K562 (cell line): ENCODE data around the gene CXCR5. TPM values are rescaled to one million over a fixed set of nuclear protein-coding genes. Genes with fewer than 3 reads are reported as not detected.

Experiments
- DIDO1 ChIP-seq: fragments of 450-650 bp; IDR thresholded peaks from 2 replicates; pipeline ENCODE4 v1.6.1; 2016; ENCODE audit warnings: low read depth, missing biosample characterization, missing genetic modification characterization
- ESRRB ChIP-seq: fragments of 250-450 bp; sonication (Bioruptor Pico); IDR thresholded peaks from 2 replicates; pipeline ENCODE4 v1.5.0; 2020; ENCODE audit warnings: mild to moderate bottlenecking, moderate library complexity, borderline replicate concordance
- MAX ChIP-seq: sonication (generic); formaldehyde crosslinking; IDR thresholded peaks from 2 replicates; pipeline ENCODE4 v1.9.0; 2022; ENCODE audit warnings: mild to moderate bottlenecking, missing genetic modification reagents
- MBD2 ChIP-seq: sonication (generic); IDR thresholded peaks from 2 replicates; pipeline ENCODE4 v1.6.1; 2016; ENCODE audit warnings: low read depth, borderline replicate concordance
- MYNN ChIP-seq, 2 experiments: sonication (generic); formaldehyde crosslinking in 1 of 2; IDR thresholded peaks; 2 replicates each; pipeline versions ENCODE4 v1.5.0 to v1.6.1; 2016 to 2020; ENCODE audit warnings: antibody characterized with exemption in 1 of 2, missing genetic modification reagents in 1 of 2
- PBX2 ChIP-seq, 2 experiments: IDR thresholded peaks in 1 of 2; conservative IDR thresholded peaks in 1 of 2; 2 replicates each; pipeline ENCODE4 v1.6.1; 2016; ENCODE audit warnings: low read depth in 2 of 2, mild to moderate bottlenecking in 1 of 2, missing compliant biosample characterization in 1 of 2, missing genetic modification characterization in 1 of 2, moderate library complexity in 1 of 2
- SMC3 ChIP-seq: conservative IDR thresholded peaks from 2 replicates; pipeline ENCODE4 v1.6.1; 2011; ENCODE audit warnings: low read depth, low read length, improper control_type of control experiment; ENCODE audit not compliant: insufficient read depth
- ZHX1 ChIP-seq: fragments of 150-350 bp; conservative IDR thresholded peaks from 2 replicates; pipeline ENCODE4 v1.6.1; 2014; ENCODE audit warnings: low read length
- ZNF444 ChIP-seq: fragments of 250-450 bp; sonication (Bioruptor Pico); IDR thresholded peaks from 2 replicates; pipeline ENCODE4 v1.4.0; 2020; ENCODE audit warnings: mild to moderate bottlenecking, moderate library complexity
- ZNF696 ChIP-seq: fragments of 250-450 bp; sonication (Bioruptor Pico); conservative IDR thresholded peaks from 2 replicates; pipeline ENCODE4 v1.4.0; 2020; ENCODE audit warnings: mild to moderate bottlenecking, moderate library complexity
- polyA plus RNA-seq, 8 experiments: library from polyadenylated mRNA; depleted of rRNA in 4 of 8; stranded (reverse) in 5 of 8; unstranded in 3 of 8; fragments of >200 nt; fragmentation: Nextera tagmentation in 2 of 8; fragmentation: Illumina TruSeq in 1 of 8; extraction: Ambion mirVana in 2 of 8; extraction: Trizol in 1 of 8; gene quantifications; 2 replicates each; pipeline versions ENCODE4 v1.2.1 to v1.2.3, GENCODE V29; 2011 to 2014; ENCODE audit warnings: inconsistent platforms in 1 of 8, missing spikeins in 1 of 8
- total RNA-seq, 7 experiments: library from RNA; depleted of rRNA in 6 of 7; stranded (reverse); fragments of >200 nt in 6 of 7; fragmentation: Illumina TruSeq in 2 of 7; extraction: Trizol in 2 of 7; gene quantifications; 2 replicates each; pipeline versions ENCODE4 v1.2.1 to v1.2.3, GENCODE V29; 2011 to 2021; ENCODE audit warnings: low replicate concordance in 1 of 7
- TF ChIP-seq, protein P1 (sequence below): fragments of 450-650 bp; IDR thresholded peaks from 2 replicates; pipeline ENCODE4 v1.6.1; 2016; ENCODE audit warnings: low read depth

CXCR5 gene
- total and polyA plus RNA-seq, 9 of the 15 experiments (the other 6 are each of a cell fraction or from before 2014, with no cell fraction given), result 0.03 to 0.06 TPM; not detected in 7

DNA sequence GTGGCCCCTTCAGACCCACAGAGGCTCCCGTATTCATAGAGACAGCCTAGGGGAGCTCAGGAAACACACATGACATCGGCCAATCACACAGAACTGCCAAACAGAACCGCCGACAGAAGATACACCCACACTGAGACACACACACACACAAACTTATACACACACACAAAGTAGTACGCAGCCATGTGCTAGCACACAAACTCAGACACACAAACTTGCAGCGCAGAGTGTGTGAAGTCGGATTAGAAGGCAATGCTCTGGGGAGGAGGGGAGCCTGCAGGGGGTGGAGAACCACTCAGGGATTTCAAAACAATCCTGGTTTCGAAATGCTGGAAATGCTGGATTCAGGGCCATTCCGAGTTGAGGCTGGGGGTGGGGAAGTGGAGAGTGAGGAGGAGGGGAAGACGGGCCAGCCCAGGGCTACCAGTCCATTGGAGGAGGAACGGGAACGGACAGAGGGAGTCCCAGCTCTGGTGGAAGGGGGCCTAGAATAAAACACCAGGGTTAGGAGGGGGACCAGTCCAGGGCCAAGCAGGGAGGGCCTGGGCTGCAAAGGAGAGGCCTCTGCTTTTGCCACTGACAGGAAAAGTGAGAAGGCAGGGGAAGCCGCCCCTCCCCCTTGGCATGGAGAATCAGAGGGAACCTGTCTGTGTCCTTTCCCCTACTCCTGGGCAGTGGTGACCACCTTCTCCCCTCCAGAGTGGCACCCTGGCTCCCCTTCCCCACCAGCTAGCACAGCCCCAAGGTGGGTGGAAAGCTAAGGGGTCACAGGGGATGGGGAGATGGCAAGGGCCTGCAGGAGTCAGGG lies 37.6 kb downstream of the CXCR5 start (continued):
- TF ChIP-seq, protein P1, sequence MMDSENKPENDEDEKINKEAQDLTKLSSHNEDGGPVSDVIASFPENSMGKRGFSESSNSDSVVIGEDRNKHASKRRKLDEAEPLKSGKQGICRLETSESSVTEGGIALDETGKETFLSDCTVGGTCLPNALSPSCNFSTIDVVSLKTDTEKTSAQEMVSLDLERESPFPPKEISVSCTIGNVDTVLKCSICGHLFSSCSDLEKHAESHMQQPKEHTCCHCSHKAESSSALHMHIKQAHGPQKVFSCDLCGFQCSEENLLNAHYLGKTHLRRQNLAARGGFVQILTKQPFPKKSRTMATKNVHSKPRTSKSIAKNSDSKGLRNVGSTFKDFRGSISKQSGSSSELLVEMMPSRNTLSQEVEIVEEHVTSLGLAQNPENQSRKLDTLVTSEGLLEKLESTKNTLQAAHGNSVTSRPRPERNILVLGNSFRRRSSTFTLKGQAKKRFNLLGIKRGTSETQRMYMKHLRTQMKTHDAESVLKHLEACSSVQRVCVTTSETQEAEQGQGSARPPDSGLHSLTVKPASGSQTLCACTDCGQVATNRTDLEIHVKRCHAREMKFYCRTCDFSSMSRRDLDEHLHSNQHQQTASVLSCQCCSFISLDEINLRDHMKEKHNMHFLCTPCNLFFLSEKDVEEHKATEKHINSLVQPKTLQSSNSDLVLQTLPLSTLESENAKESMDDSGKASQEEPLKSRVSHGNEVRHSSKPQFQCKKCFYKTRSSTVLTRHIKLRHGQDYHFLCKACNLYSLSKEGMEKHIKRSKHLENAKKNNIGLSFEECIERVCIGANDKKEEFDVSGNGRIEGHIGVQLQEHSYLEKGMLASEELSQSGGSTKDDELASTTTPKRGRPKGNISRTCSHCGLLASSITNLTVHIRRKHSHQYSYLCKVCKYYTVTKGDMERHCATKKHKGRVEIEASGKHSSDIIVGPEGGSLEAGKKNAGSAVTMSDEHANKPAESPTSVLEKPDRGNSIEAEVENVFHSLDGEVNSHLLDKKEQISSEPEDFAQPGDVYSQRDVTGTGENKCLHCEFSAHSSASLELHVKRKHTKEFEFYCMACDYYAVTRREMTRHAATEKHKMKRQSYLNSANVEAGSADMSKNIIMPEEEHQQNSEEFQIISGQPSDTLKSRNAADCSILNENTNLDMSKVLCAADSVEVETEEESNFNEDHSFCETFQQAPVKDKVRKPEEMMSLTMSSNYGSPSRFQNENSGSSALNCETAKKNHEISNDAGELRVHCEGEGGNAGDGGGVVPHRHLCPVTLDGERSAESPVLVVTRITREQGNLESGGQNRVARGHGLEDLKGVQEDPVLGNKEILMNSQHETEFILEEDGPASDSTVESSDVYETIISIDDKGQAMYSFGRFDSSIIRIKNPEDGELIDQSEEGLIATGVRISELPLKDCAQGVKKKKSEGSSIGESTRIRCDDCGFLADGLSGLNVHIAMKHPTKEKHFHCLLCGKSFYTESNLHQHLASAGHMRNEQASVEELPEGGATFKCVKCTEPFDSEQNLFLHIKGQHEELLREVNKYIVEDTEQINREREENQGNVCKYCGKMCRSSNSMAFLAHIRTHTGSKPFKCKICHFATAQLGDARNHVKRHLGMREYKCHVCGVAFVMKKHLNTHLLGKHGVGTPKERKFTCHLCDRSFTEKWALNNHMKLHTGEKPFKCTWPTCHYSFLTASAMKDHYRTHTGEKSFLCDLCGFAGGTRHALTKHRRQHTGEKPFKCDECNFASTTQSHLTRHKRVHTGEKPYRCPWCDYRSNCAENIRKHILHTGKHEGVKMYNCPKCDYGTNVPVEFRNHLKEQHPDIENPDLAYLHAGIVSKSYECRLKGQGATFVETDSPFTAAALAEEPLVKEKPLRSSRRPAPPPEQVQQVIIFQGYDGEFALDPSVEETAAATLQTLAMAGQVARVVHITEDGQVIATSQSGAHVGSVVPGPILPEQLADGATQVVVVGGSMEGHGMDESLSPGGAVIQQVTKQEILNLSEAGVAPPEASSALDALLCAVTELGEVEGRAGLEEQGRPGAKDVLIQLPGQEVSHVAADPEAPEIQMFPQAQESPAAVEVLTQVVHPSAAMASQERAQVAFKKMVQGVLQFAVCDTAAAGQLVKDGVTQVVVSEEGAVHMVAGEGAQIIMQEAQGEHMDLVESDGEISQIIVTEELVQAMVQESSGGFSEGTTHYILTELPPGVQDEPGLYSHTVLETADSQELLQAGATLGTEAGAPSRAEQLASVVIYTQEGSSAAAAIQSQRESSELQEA, result peak; percentile 68; the same call in 1 of the 2 replicates
- no peak for TF ChIP-seq SMC3
- no peak for TF ChIP-seq PBX2 (CRISPR knock-in tag; IDR thresholded peaks at IDR 0.05; ENCODE audit: low read depth)
- TF ChIP-seq PBX2 (tag; conservative IDR thresholded peaks at IDR 0.05; ENCODE audit: low read depth), result no peak
- TF ChIP-seq MAX (CRISPR knock-in tag), result peak; percentile 62
- no peak for TF ChIP-seq DIDO1 (tag)
- no peak for TF ChIP-seq ZNF444 (CRISPR knock-in tag)
- TF ChIP-seq ZHX1, result no peak
- no peak for TF ChIP-seq ZNF696
- TF ChIP-seq MBD2, result no peak
- no peak for TF ChIP-seq ESRRB (CRISPR knock-in tag)
- TF ChIP-seq MYNN (IDR thresholded peaks at IDR 0.05), result no peak
- no peak for TF ChIP-seq MYNN (CRISPR knock-in tag; IDR thresholded peaks at IDR 0.05)
